Prostate gland (tissue), 2 donors: Measurements from ENCODE around the gene TBC1D5. TPM values are rescaled to one million over a fixed set of nuclear protein-coding genes. Genes with fewer than 3 reads are reported as not detected.

Experiments
- DNase-seq: peaks from one replicate; pipeline ENCODE4 v3.0.0-alpha.2; 2019; ENCODE audit warnings: low spot score
- H3K27ac ChIP-seq, 2 donors: fragments of 200-600 bp; sonication (generic); 2 replicates each; pipeline ENCODE4 v1.5.1; 2017 to 2019
- H3K27me3 ChIP-seq: fragments of 200-600 bp; sonication (generic); replicated peaks from 2 replicates; pipeline ENCODE4 v1.5.1; 2019; ENCODE audit not compliant: insufficient read depth
- H3K36me3 ChIP-seq, 2 donors: fragments of 200-600 bp; sonication (generic); 1 replicate in 1 of 2; 2 replicates in 1 of 2; pipeline versions ENCODE4 v1.5.1 to v1.8.1; 2017 to 2019
- H3K4me1 ChIP-seq: fragments of 200-600 bp; sonication (generic); replicated peaks from 2 replicates; pipeline ENCODE4 v1.5.1; 2019
- H3K4me3 ChIP-seq, 2 donors: fragments of 200-600 bp; sonication (generic); 2 replicates each; pipeline ENCODE4 v1.5.1; 2017 to 2019
- H3K9me3 ChIP-seq: fragments of 200-600 bp; sonication (generic); 2 replicates; pipeline ENCODE4 v1.5.1; 2017
- CTCF ChIP-seq, 4 experiments: fragments of 200-600 bp in 2 of 4; fragments of 450-650 bp in 2 of 4; sonication (generic) in 2 of 4; IDR thresholded peaks; 1 replicate in 3 of 4; 2 replicates in 1 of 4; pipeline ENCODE4 v1.5.1; 2016 to 2019; ENCODE audit warnings: antibody characterized with exemption in 4 of 4, mild to moderate bottlenecking in 2 of 4, moderate library complexity in 2 of 4
- POLR2A ChIP-seq: fragments of 450-650 bp; IDR thresholded peaks from one replicate; pipeline ENCODE4 v1.6.1; 2016; ENCODE audit warnings: antibody characterized with exemption, mild to moderate bottlenecking
- POLR2AphosphoS5 ChIP-seq: sonication (generic); formaldehyde crosslinking; IDR thresholded peaks from one replicate; pipeline ENCODE4 v1.6.1; 2017; ENCODE audit warnings: antibody characterized with exemption
- WGBS: methylation state at CpG from one replicate; pipeline ENCODE4 v1.1.5; 2018; 5-methylcytosine and 5-hydroxymethylcytosine counted together
- intact Hi-C: fragments of 100-400 bp; cut with DNase I; formaldehyde crosslinking; loops from one replicate; pipeline ENCODE4 v1.14.2; 2022
- total RNA-seq, 2 donors: library from RNA; depleted of rRNA; stranded (reverse); fragments of >200 nt; gene quantifications; one replicate each; pipeline ENCODE4 v1.1.0, GENCODE V29; 2016

The TBC1D5 gene
- total RNA-seq, 2 donors from 2014 or later = 64.8 to 99.2 TPM

- no peak overlapping the region for H3K27ac ChIP-seq
- H3K27me3 ChIP-seq = no peaks in the 10 kb centered on the region
- no peaks in the 10 kb centered on the region for H3K4me1 ChIP-seq
- TF ChIP-seq CTCF (IDR thresholded peaks at IDR 0.05) (no peak), POLR2A (no peak), POLR2AphosphoS5 (no peak)
- intact Hi-C loops = no loop called here
- H3K4me3 ChIP-seq = no peak overlapping the region
- no peaks in the 10 kb centered on the region for H3K36me3 ChIP-seq
- H3K9me3 ChIP-seq = no peaks in the 10 kb centered on the region
- no peak for DNase-seq
- WGBS = 95% methylated on average over 4 of the region's 4 CpGs
Observed at GRCh38 chr3:17207979-17208378, 534.5 kb downstream of the TBC1D5 start.

DNA sequence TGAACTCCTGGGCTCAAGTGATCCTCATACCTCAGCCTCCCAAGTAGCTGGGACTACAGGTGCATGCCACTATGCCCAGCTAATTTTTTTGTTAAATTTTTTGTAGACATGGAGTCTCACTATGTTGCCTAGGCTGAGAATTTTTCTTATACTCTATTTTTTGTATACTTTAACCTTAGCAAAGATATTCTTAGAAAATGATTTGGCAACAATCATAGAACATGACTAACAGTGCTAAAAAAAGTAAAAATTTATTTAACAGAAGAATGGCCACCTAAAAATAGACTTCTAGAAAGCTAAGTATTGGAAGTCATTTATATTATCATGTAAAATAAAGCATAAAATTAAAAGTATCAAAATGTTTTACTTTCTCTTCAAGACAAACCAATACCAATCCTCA lies 535.4 kb downstream of the TBC1D5 start:
- no peaks in the 10 kb centered on the region for H3K27me3 ChIP-seq
- H3K36me3 ChIP-seq = no peaks in the 10 kb centered on the region
- no peaks in the 10 kb centered on the region for H3K9me3 ChIP-seq
- no peak overlapping the region for H3K27ac ChIP-seq
- no peak overlapping the region for H3K4me3 ChIP-seq
- no peak for DNase-seq
- intact Hi-C loops = no loop called here
- no peaks in the 10 kb centered on the region for H3K4me1 ChIP-seq
- TF ChIP-seq CTCF (IDR thresholded peaks at IDR 0.05) = no peak
- TF ChIP-seq POLR2AphosphoS5 = no peak
- TF ChIP-seq POLR2A = no peak

DNA sequence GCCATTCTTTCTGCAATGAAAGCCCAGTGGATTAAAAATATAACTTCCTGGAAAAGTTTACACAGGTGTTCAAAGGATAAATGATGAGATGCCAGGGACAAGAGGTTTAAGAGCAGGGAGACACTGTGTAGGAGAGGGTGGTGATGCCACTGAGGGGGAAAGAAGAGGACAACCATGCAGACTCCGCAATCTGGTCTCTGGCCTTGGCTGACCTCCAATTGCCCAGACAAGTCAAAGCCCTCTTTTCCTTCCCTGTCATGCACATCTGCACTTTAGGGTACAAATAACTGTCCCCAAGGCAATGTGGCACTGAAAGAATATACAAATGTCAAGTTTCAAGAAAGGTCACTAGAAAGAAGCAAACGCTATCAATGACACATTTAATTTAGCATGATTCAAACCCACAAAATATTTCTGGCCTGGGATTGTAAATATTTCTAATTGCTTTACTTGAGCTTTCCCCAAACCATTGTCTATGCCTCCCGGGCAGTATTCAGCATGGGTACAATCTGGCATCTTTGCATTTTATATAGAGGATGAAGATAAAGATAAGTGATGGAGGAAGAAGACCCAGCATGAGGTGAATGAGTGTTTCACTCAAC lies 538.3 kb downstream of the TBC1D5 start:
- no peak for DNase-seq
- intact Hi-C loops = no loop called here
- Histone ChIP-seq H3K4me3 (no peak overlapping the region), H3K27ac (no peak overlapping the region), H3K9me3 (no peaks in the 10 kb centered on the region), H3K4me1 (no peaks in the 10 kb centered on the region), H3K27me3 (no peaks in the 10 kb centered on the region), H3K36me3 (no peaks in the 10 kb centered on the region)
- TF ChIP-seq POLR2A (no peak), CTCF (IDR thresholded peaks at IDR 0.05) (no peak), POLR2AphosphoS5 (no peak)
- WGBS = 74% methylated on average over 3 of the region's 3 CpGs

GRCh38 chr3:17201538-17201937 lies 540.9 kb downstream of the TBC1D5 start:
- no peaks in the 10 kb centered on the region for H3K36me3 ChIP-seq
- H3K9me3 ChIP-seq = no peaks in the 10 kb centered on the region
- intact Hi-C loops = no loop called here
- no peak for DNase-seq
- no peak overlapping the region for H3K4me3 ChIP-seq
- WGBS = 98% methylated on average over 2 of the region's 2 CpGs
- no peak overlapping the region for H3K27ac ChIP-seq
- no peaks in the 10 kb centered on the region for H3K4me1 ChIP-seq
- no peaks in the 10 kb centered on the region for H3K27me3 ChIP-seq
- TF ChIP-seq POLR2A = no peak
- no peak for TF ChIP-seq CTCF (IDR thresholded peaks at IDR 0.05)
- TF ChIP-seq POLR2AphosphoS5 = no peak

DNA sequence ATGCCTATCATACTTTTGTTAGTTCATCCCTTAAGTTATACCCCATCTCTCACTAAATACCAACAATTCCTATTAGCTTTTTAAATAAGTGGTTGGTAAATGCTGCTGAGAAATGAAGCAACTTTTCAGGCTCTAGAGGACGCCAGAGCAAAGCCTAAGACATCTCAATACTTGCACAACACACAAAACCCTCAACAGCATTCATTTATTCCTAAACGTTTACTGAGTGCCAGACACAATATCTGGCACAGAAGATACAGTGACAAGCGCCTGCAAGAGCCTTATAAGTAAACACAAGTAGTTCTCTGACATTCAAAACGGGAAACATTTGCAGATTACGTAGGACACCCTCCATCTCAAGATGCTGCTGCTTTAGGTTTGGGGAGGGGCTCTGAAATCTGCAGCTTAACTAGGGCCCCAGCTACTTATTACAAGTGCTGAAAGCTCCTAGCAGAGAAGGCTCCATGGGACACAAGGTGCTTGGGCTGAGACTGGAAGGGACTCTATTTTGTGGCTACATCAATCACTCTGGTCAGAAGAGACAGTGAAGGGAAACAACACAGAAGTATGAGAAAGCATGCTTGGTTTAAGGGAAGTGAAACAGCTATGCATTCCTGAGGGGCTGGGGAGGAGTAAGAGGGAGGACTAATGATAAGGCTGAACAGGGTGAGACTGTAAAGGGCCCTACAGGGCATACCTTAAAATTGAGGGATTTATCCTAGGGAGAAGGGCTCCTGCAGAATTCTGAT lies 546.4 kb downstream of the TBC1D5 start:
- Histone ChIP-seq H3K27ac (no peak overlapping the region), H3K36me3 (no peaks in the 10 kb centered on the region), H3K4me3 (no peak overlapping the region), H3K4me1 (no peaks in the 10 kb centered on the region), H3K9me3 (no peaks in the 10 kb centered on the region), H3K27me3 (no peaks in the 10 kb centered on the region)
- 28% methylated on average over 5 of the region's 5 CpGs for WGBS
- intact Hi-C loops = no loop called here
- TF ChIP-seq CTCF (IDR thresholded peaks at IDR 0.05) (no peak), POLR2AphosphoS5 (no peak), POLR2A (no peak)
- no peak for DNase-seq
